Measurements from ENCODE around the gene NKD1.

DNA sequence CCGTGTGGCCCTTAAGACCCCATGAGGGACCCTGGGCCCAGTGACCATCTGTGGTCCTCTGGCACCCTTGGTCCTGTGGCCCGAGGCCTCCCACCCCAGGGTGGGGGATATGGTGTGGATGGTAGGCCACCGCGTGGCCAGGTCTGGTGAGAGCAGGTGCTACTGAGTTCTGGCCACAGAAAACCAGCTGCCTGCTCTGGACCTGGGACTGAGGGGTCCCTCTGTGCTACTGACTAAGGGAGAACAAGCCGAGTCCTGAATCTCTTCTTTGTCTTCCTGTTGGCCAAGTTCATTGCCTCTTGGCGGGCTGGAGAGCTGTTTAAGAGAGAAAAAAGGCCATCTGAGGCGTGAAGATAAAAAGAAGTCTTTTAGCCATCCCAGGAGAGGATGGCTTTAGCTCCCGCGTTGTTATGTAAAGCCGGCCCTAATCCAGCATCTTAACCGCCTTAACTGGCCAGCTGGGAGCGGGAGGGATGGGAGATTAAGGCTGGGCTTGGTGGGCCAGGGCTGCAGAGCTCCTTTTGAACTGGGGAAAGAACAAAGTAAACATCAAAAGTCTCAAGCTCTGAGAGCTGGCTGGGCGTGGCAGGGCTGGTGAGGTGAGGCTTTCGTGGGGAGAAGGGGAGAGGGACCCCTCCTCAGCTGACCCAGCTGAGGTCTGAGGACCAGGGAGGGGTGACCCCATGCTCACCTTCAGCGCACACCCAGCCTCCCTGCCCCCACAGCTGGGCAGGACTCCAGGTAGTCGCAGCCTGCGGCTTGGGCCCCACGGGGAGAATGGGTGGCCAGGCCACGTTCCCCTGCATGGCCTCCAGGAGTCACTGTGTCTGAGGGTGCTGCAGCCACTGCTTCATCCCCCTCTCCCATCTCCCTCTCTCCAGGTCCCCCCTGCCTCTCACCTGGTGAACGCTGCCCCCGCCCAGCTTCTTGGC is 62.4 kb downstream of the NKD1 start:
- TF ChIP-seq CTCF (IDR thresholded peaks at IDR 0.05): no peak
- TF ChIP-seq EZH2 (IDR thresholded peaks at IDR 0.05; ENCODE audit: borderline replicate concordance, insufficient read depth, low read depth, low read length, poor library complexity, severe bottlenecking): no peak
